HepG2 (cell line): ENCODE data around the gene IL9R. TPM values are rescaled to one million over a fixed set of nuclear protein-coding genes. Genes with fewer than 3 reads are reported as not detected.

ENCODE experiments used
- ATAC-seq: fragments of 200-7000 bp; cut with Tn5 transposase; 3 replicates; pipeline ENCODE4 v1.9.1; 2020; ENCODE audit warnings: mild to moderate bottlenecking, moderate library complexity
- BruUV-seq: library from RNA; stranded (reverse); fragments of 400-500 nt; replicated peaks from 2 replicates; lab custom pipeline; 2021; lab: Mats Ljungman, UMichigan
- CTCF ChIA-PET: fragments of 300-600 bp; formaldehyde crosslinking; extraction: SDS; loops from one replicate; lab custom pipeline; 2021; ENCODE audit warnings: low total read pairs, inconsistent platforms, low intra/inter-chr PET ratio; lab: Yijun Ruan, JAX
- POLR2A ChIA-PET: fragments of 350-600 bp; sonication (Branson Sonifier 250); formaldehyde crosslinking; loops from one replicate; lab custom pipeline; 2020; ENCODE audit warnings: antibody characterized with exemption, inconsistent platforms; lab: Yijun Ruan, JAX
- DNase-seq: peaks from one replicate; pipeline ENCODE4 v3.0.0-alpha.2; 2015; ENCODE audit warnings: low spot score
- FAIRE-seq: peaks from 3 replicates; lab custom pipeline; 2011; peaks lifted over from hg19 to GRCh38; lab: Jason Lieb, UNC
- H2AFZ ChIP-seq: one replicate; pipeline ENCODE4 v1.6.1; 2011; ENCODE audit warnings: low read length, inconsistent platforms
- H3K27ac ChIP-seq: fragments of 300-600 bp; 3 replicates; pipeline ENCODE4 v1.8.0; 2011; ENCODE audit warnings: mixed run types, mild to moderate bottlenecking, mixed read lengths, low read length, inconsistent platforms; ENCODE audit not compliant: insufficient read depth; ENCODE audit errors: extremely low read length
- H3K27me3 ChIP-seq, 2 experiments: fragments of 200-600 bp in 1 of 2; 2 replicates in 1 of 2; 3 replicates in 1 of 2; pipeline versions ENCODE4 v1.6.0 to v1.8.0; 2011; ENCODE audit warnings: low read length in 2 of 2, mild to moderate bottlenecking in 2 of 2, moderate library complexity in 2 of 2, inconsistent platforms in 1 of 2; ENCODE audit not compliant: insufficient read depth in 2 of 2, control insufficient read depth in 1 of 2
- H3K36me3 ChIP-seq, 2 experiments: fragments of 200-600 bp in 1 of 2; replicated peaks in 1 of 2; 2 replicates in 1 of 2; 3 replicates in 1 of 2; pipeline versions ENCODE4 v1.5.1 to v1.8.0; 2011; ENCODE audit warnings: low read length in 2 of 2, inconsistent platforms in 1 of 2; ENCODE audit not compliant: insufficient read depth in 2 of 2, control insufficient read depth in 1 of 2
- H3K4me1 ChIP-seq: 2 replicates; pipeline ENCODE4 v1.5.1; 2012; ENCODE audit warnings: low read length, inconsistent platforms; ENCODE audit not compliant: insufficient read depth
- H3K4me2 ChIP-seq: 2 replicates; pipeline ENCODE4 v1.6.0; 2011; ENCODE audit warnings: low read depth, low read length, inconsistent platforms
- H3K4me3 ChIP-seq, 3 experiments: fragments of 200-600 bp in 1 of 3; sonication (generic), shearing (Covaris generic) in 1 of 3; replicated peaks in 1 of 3; 2 replicates each; pipeline ENCODE4 v1.5.1; 2011 to 2016; ENCODE audit warnings: low read length in 3 of 3, inconsistent platforms in 2 of 3, low read depth in 2 of 3, mild to moderate bottlenecking in 2 of 3, control low read depth in 1 of 3, mixed read lengths in 1 of 3; ENCODE audit not compliant: insufficient read depth in 1 of 3
- H3K79me2 ChIP-seq: one replicate; pipeline ENCODE4 v1.6.1; 2011; ENCODE audit warnings: low read length, inconsistent platforms; ENCODE audit not compliant: insufficient read depth
- H3K9ac ChIP-seq: 2 replicates; pipeline ENCODE4 v1.6.0; 2011; ENCODE audit warnings: mild to moderate bottlenecking, low read depth, low read length, inconsistent platforms; ENCODE audit not compliant: insufficient read depth
- H3K9me3 ChIP-seq: 2 replicates; pipeline ENCODE4 v1.5.1; 2012; ENCODE audit warnings: mild to moderate bottlenecking, low read length
- H4K20me1 ChIP-seq: 2 replicates; pipeline ENCODE4 v1.6.0; 2011; ENCODE audit warnings: inconsistent platforms, mild to moderate bottlenecking, low read length, moderate library complexity; ENCODE audit not compliant: insufficient read depth
- CBX5 ChIP-seq: sonication (generic); formaldehyde crosslinking; IDR thresholded peaks from 2 replicates; pipeline ENCODE4 v1.4.0; 2020; ENCODE audit warnings: missing genetic modification reagents, borderline replicate concordance
- DNMT3B ChIP-seq: conservative IDR thresholded peaks from 2 replicates; pipeline ENCODE4 v1.6.1; 2016; ENCODE audit warnings: missing biosample characterization, control low read depth
- FOXA1 ChIP-seq, 2 experiments: fragments of 450-650 bp in 1 of 2; sonication (generic) in 1 of 2; formaldehyde crosslinking in 1 of 2; IDR thresholded peaks; 2 replicates each; pipeline versions ENCODE4 v1.4.0 to v1.6.1; 2016 to 2020; ENCODE audit warnings: missing genetic modification reagents in 1 of 2
- FOXP1 ChIP-seq, 2 experiments: fragments of 450-650 bp in 1 of 2; IDR thresholded peaks; 2 replicates each; pipeline ENCODE4 v1.6.1; 2017 to 2018; ENCODE audit warnings: antibody characterized with exemption in 1 of 2
- GPBP1L1 ChIP-seq: sonication (generic); formaldehyde crosslinking; IDR thresholded peaks from 2 replicates; pipeline ENCODE4 v1.5.0; 2020; ENCODE audit warnings: mild to moderate bottlenecking, missing genetic modification reagents
- HIVEP1 ChIP-seq: sonication (generic); formaldehyde crosslinking; IDR thresholded peaks from 2 replicates; pipeline ENCODE4 v1.4.0; 2020; ENCODE audit warnings: mild to moderate bottlenecking, missing genetic modification reagents
- MTF2 ChIP-seq: sonication (generic); formaldehyde crosslinking; IDR thresholded peaks from 2 replicates; pipeline ENCODE4 v1.5.0; 2020; ENCODE audit warnings: missing genetic modification reagents, borderline replicate concordance
- NONO ChIP-seq, 2 experiments: fragments of 450-650 bp in 1 of 2; sonication (generic) in 1 of 2; formaldehyde crosslinking in 1 of 2; IDR thresholded peaks in 1 of 2; conservative IDR thresholded peaks in 1 of 2; 2 replicates each; pipeline versions ENCODE4 v1.6.1 to v1.8.0; 2017 to 2022; ENCODE audit warnings: mild to moderate bottlenecking in 1 of 2, missing genetic modification reagents in 1 of 2, moderate library complexity in 1 of 2
- STAG1 ChIP-seq: sonication (generic); formaldehyde crosslinking; IDR thresholded peaks from 2 replicates; pipeline ENCODE4 v1.4.0; 2020; ENCODE audit warnings: missing genetic modification reagents
- ZBTB44 ChIP-seq: sonication (generic); formaldehyde crosslinking; IDR thresholded peaks from 2 replicates; pipeline ENCODE4 v1.4.0; 2020; ENCODE audit warnings: missing genetic modification reagents
- ZFP36L1 ChIP-seq: sonication (generic); formaldehyde crosslinking; IDR thresholded peaks from 2 replicates; pipeline ENCODE4 v1.8.0; 2022; ENCODE audit warnings: mild to moderate bottlenecking, missing genetic modification reagents, moderate library complexity
- ZFP41 ChIP-seq: sonication (generic); formaldehyde crosslinking; IDR thresholded peaks from 2 replicates; pipeline ENCODE4 v1.4.0; 2020; ENCODE audit warnings: mild to moderate bottlenecking, missing genetic modification reagents, borderline replicate concordance
- ZNF496 ChIP-seq: sonication (generic); formaldehyde crosslinking; IDR thresholded peaks from 2 replicates; pipeline ENCODE4 v1.8.1; 2023; ENCODE audit warnings: mild to moderate bottlenecking, moderate library complexity, missing genetic modification reagents; ENCODE audit not compliant: insufficient replicate concordance
- ZNF556 ChIP-seq: sonication (generic); formaldehyde crosslinking; IDR thresholded peaks from 2 replicates; pipeline ENCODE4 v1.4.0; 2020; ENCODE audit warnings: mild to moderate bottlenecking, missing genetic modification reagents, borderline replicate concordance
- ZNF646 ChIP-seq: sonication (generic); formaldehyde crosslinking; IDR thresholded peaks from 2 replicates; pipeline ENCODE4 v1.9.0; 2021; ENCODE audit warnings: mild to moderate bottlenecking, missing genetic modification reagents
- ZNF720 ChIP-seq: sonication (generic); formaldehyde crosslinking; IDR thresholded peaks from 2 replicates; pipeline ENCODE4 v1.4.0; 2020; ENCODE audit warnings: missing genetic modification reagents
- WGBS: methylation state at CpG from one replicate; pipeline ENCODE4 v1.1.6; 2017; ENCODE audit warnings: low lambda C conversion rate; 5-methylcytosine and 5-hydroxymethylcytosine counted together
- in situ Hi-C: cut with HindIII; loops from 2 replicates; pipeline ENCODE4 v1.10.0; 2017; ENCODE audit warnings: low pct_unique_long_range_greater_than_20kb; ENCODE audit not compliant: extremely low pct_ligation_motif_present
- intact Hi-C: fragments of 100-400 bp; cut with micrococcal nuclease; formaldehyde crosslinking; loops from one replicate; pipeline ENCODE4 v1.10.0; 2022; ENCODE audit not compliant: unreplicated experiment
- polyA plus RNA-seq, 8 experiments: library from polyadenylated mRNA; depleted of rRNA in 3 of 8; stranded (reverse) in 7 of 8; unstranded in 1 of 8; fragments of >200 nt; fragmentation: Illumina TruSeq in 4 of 8; extraction: Trizol in 4 of 8; gene quantifications; 2 replicates each; pipeline versions ENCODE4 v1.2.1 to v1.2.3, GENCODE V29; 2011 to 2016; ENCODE audit warnings: low read depth in 4 of 8, missing spikeins in 1 of 8, mixed read lengths in 1 of 8; ENCODE audit not compliant: insufficient read depth in 1 of 8
- total RNA-seq, 5 experiments: library from RNA; depleted of rRNA; stranded (reverse); fragments of >200 nt; fragmentation: Illumina TruSeq; extraction: Trizol; gene quantifications; 2 replicates each; pipeline ENCODE4 v1.2.3, GENCODE V29; 2016; ENCODE audit warnings: low read depth in 1 of 5

Gene IL9R
- total and polyA plus RNA-seq, 2 of the 13 experiments (the other 11 are each of a cell fraction or from before 2014, with no cell fraction given) = not detected

- Histone ChIP-seq H3K4me3 (no peak overlapping the region), H3K4me1 (no peaks in the 10 kb centered on the region), H3K79me2 (no peaks in the 10 kb centered on the region), H2AFZ (no peak overlapping the region), H3K27me3 (no peaks in the 10 kb centered on the region), H3K36me3 (no peaks in the 10 kb centered on the region), H3K9ac (no peak overlapping the region), H3K27ac (no peak overlapping the region), H3K4me2 (no peak overlapping the region), H3K9me3 (no peaks in the 10 kb centered on the region), H4K20me1 (no peaks in the 10 kb centered on the region)
- ATAC-seq (no peak), FAIRE-seq (peak; percentile 99), DNase-seq (no peak)
- CTCF ChIA-PET = no interaction called here
- no TSS peak for BruUV-seq
- in situ Hi-C loops (no loop called here), intact Hi-C loops (no loop called here)
- WGBS = 10% methylated on average over 1 of the region's 1 CpG
- POLR2A ChIA-PET = no interaction called here
- TF ChIP-seq ZBTB44 (no peak), ZNF720 (CRISPR knock-in tag) (no peak), FOXP1 (IDR thresholded peaks at IDR 0.05) (0 out of 2 replicates have a peak, but pooled peaks have one; percentile 15), FOXP1 (CRISPR knock-in tag; IDR thresholded peaks at IDR 0.05) (no peak), ZNF496 (CRISPR knock-in tag) (no peak), ZNF556 (CRISPR knock-in tag) (no peak), GPBP1L1 (CRISPR knock-in tag) (no peak), ZNF646 (CRISPR knock-in tag) (peak; percentile 68; the same call in 1 of the 2 replicates), ZFP41 (no peak), DNMT3B (CRISPR knock-in tag) (no peak), MTF2 (CRISPR knock-in tag) (no peak), NONO (IDR thresholded peaks at IDR 0.05) (0 out of 2 replicates have a peak, but pooled peaks have one; percentile 44), NONO (CRISPR knock-in tag; conservative IDR thresholded peaks at IDR 0.05) (no peak), FOXA1 (IDR thresholded peaks at IDR 0.05) (0 out of 2 replicates have a peak, but pooled peaks have one; percentile 44), FOXA1 (CRISPR knock-in tag; IDR thresholded peaks at IDR 0.05) (no peak), HIVEP1 (CRISPR knock-in tag) (no peak), STAG1 (CRISPR knock-in tag) (no peak), ZFP36L1 (CRISPR knock-in tag) (no peak), CBX5 (CRISPR knock-in tag) (no peak)
Measured at GRCh38 chrX:156008915-156009314, 11.4 kb downstream of the IL9R start.
